HG03280 (cell line): Measurements from ENCODE around the gene ABTB2.

Source experiments
- ATAC-seq: cut with Tn5 transposase; IDR thresholded peaks from one replicate; pipeline ENCODE4 v1.9.1; 2021; ENCODE audit warnings: mild to moderate bottlenecking, moderate library complexity; ENCODE audit not compliant: unreplicated experiment

Gene ABTB2

GRCh38 chr11:34155057-34155756 lies 202.6 kb downstream of the ABTB2 start:
- ATAC-seq: no peak

DNA sequence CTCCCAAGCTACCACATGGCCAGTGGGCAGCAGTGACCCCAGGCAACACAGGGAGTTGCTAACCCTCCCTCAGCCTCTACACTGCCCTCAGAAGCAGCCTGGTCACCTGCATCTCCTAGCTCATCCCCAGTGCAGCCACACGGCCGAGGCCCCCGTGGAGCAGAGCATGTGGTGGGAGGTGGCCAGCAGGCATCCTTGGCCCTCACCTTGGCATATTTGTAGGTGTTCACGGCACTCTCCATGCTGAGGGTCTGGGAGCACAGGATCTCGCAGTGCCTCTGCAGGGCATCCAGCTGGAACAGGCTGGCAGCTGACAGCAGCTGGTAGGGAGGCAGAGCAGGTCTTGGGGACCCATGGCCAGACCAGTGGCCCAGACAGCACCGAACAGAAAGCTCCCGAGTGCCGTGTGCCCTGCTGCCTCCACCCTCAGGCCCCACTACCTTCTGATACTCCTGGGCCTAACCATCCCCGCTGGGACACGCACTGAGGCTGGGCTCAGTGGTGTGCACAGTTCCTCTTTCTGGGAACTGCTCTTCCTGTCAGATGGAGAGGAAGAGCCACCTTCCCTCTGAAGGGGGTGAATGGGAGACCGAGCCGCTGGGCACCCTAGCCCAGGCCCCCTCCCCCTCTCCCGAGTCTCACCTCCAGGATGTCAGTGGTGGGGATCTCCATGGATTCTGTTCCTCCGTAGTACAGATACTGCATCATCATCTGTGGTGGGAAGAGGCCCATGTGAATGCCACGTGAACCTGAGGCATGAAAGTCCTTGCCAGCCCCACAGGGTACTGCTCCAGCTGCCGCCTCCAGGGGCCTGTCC lies 203.5 kb downstream of the ABTB2 start:
- no peak for ATAC-seq

GRCh38 chr11:34151916-34152845 lies 205.6 kb downstream of the ABTB2 start:
- ATAC-seq: no peak

GRCh38 chr11:34151166-34151565 lies 206.6 kb downstream of the ABTB2 start:
- no peak for ATAC-seq

GRCh38 chr11:34150494-34151151 lies 207.2 kb downstream of the ABTB2 start:
- ATAC-seq: no peak

- no peak for ATAC-seq
Observed at GRCh38 chr11:34149786-34150185, 208.0 kb downstream of the ABTB2 start.

- no peak for ATAC-seq
Observed at GRCh38 chr11:34149274-34149673, 208.5 kb downstream of the ABTB2 start.

DNA sequence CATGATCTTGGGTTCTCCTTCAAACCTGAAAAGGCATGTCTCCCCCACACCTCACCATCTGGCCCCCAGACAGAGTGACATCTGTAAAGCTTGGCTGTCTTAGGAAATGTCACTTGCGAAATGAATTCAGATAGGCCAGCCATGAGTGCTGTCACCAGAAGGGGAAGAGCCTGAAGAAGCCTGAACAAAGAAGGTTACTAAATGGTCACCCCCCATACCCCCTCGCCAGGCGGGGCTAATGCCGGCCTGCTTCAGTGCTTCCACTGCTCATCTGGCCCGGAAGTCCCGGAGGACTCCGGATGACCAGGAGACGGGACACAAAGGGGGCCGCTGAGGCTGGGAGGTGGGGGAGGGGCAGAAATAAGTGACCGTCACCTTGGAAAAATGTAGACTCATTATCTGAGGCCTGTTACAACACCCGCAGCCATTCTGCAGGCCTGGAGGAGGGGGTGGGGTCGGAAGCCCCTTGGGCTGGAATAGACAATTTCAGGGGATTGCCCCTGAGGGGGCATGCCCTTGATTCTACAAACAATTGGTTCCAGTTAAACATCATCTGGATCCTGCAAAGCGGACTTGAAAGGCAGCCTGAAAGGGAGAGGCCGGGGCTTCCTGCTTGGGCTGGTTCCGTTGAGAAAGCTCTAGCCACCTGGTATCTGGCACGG lies 209.2 kb downstream of the ABTB2 start:
- ATAC-seq: no peak

- no peak for ATAC-seq
Observed at GRCh38 chr11:34147581-34147980, 210.2 kb downstream of the ABTB2 start.

DNA sequence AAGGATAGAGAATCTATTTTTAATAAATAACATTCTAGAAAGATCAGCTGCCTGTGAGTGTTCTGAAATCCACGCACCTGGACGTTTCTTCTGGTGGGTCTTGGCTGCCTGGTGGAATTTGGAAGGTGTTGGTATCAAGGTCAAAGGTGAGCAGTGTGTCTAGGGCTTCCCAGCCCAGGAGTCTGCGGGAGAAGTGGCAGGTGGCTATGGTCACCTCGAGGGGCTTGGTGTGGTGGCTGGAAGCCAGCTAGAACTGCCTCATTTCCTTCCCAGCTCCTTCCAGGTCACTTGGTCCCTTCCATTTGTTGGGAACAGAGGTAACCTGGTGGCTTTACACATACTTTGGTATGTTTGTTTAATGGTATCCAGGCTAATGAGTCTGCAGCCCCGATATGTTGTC lies 210.9 kb downstream of the ABTB2 start:
- ATAC-seq: no peak

DNA sequence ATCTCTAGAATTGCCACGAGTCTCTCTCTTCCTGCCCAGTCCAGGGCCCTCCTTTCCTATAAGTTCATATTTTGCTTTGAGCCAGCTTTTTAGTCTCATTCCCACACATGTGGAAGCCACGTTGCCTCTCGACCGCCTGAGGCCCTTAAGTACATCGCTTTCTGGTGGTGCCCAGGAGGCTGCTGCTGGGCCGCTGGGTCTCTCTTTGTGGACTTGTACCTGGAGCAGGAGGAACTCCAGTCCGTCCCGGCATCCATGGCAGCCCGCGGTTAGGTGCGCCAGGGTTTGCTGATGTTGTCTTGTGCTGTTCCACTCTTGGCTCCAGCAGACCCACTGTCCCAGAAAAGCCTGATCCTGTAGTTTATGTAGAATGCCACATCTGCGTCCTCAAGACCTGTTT lies 211.4 kb downstream of the ABTB2 start:
- ATAC-seq: no peak

GRCh38 chr11:34145847-34146381 lies 211.9 kb downstream of the ABTB2 start:
- no peak for ATAC-seq

- peak; percentile 48 for ATAC-seq
Observed at GRCh38 chr11:34145073-34145472, 212.7 kb downstream of the ABTB2 start.

- ATAC-seq: no peak
Observed at GRCh38 chr11:34143048-34143447, 214.8 kb downstream of the ABTB2 start.

- no peak for ATAC-seq
Observed at GRCh38 chr11:34140149-34140548, 217.7 kb downstream of the ABTB2 start.

DNA sequence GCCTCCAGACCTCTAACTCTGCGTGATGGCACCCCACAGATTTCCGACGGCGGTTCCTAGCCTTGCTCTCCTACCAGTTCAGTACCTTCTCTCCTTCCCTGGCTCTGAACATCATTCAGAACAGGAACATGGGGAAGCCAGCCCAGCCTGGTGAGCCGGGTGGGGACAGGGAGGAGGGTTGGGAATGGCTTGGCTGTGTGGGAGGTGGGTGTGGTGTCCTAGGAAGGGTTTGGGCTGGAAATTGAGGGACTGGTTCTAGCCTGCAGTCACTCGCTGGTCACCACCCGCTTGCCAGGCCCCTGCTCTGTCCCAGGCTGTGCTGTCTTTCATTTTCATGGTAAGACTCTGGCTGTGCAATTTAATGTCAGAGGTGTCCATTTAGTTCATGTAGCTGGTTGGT lies 218.5 kb downstream of the ABTB2 start:
- no peak for ATAC-seq

DNA sequence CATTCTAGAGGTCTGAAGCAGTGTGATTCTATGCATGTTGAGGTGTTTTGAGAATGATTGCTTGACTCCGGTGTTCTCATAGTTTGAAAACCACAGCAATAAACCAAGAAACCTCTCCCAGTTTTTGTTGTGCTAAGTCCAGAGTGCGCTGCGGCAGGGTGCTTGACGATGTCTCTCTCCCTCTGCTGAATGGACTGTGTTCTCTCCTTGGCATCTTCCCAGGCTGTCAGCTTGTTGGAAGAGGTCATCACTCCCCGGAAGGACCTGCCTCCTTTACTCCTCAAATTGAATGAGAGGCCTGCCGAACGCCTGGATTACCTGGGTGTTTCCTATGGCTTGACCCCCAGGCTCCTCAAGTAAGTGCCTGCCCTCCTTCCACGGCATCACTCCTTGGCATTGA lies 221.4 kb downstream of the ABTB2 start:
- no peak for ATAC-seq

- no peak for ATAC-seq
Observed at GRCh38 chr11:34135439-34135838, 222.4 kb downstream of the ABTB2 start.

GRCh38 chr11:34134765-34135164 lies 223.0 kb downstream of the ABTB2 start:
- peak; percentile 76 for ATAC-seq
